HuH-7 (cell line): Measurements from ENCODE around the gene GABRB3.

Experiments used
- DNase-seq: peaks from one replicate; pipeline ENCODE4 v3.0.0; 2011; ENCODE audit warnings: low spot score

The GABRB3 gene

DNA sequence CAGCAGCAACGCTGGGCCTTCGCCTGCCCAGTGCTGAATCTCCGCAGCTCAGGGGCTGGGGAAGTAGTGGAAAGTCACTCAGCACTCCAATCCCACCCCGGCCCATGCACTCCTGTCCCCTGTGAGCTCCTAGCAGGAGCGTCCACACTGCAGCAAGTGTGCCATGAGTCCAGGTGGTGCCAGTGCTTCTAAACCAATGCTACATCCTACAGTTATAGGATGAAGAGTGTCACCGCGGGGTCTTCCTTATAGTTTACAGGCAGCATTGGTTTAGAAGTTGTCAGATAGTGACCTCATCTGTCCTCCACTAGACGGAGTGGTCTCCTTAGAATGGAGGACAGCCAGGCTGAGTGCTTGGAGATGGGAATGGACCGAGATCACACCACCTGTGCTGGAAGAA is 221.4 kb downstream of the GABRB3 start:
- DNase-seq, result no peak

DNA sequence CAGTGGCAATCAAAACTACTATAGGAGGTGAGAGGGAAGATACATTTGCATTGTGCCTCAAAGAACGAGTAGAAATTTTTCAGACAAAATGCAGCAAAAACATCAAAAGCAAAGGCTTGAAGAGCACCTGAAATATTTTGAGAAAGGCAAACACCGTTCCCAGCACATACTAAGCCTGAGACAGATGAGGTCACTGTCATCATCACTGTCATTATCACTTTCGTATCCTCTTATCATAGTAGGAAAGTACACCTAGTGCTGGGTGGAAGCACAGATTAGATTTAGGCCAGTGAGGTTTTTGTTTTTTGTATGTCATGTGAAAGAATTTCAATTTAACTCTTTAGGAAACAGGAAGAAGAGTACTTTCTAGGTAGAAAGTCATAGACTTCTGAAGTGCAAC is 222.0 kb downstream of the GABRB3 start:
- no peak for DNase-seq

DNA sequence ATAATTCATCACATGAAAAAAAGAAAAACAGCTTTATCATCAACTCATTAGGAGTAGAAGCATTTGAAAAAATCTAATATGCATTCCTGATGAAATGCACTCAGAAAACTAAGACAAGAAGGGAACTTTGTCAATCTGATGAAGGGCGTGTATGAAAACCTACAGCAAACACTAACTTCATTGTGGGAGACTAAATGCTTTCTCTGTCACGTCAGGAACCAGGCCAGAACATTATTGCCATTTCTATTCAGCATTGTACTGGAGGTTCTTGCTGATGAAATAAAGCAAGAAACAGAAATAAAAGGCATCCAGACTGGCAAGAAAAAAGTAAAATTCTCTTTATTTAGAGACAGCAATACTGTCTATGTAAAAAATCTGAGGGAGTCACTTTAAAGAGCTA is 235.2 kb downstream of the GABRB3 start:
- DNase-seq, result no peak

DNA sequence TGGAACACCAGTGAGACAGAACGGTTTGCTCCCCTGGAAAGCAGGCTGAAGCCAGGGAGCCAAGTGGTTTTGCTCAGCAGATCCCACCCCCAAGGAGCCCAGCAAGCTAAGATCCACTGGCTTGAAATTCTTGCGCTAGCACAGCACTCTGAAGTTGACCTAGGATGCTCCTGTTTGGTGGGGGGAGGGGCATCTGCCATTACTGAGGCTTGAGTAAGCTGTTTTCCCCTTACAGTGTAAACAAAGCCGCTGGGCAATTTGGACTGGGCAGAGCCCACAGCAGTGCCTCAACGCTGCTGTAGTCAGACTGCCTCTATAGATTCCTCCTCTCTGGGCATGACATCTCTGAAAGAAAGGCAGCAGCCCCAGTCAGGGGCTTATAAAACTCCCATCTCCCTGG is 241.4 kb downstream of the GABRB3 start:
- no peak for DNase-seq

DNA sequence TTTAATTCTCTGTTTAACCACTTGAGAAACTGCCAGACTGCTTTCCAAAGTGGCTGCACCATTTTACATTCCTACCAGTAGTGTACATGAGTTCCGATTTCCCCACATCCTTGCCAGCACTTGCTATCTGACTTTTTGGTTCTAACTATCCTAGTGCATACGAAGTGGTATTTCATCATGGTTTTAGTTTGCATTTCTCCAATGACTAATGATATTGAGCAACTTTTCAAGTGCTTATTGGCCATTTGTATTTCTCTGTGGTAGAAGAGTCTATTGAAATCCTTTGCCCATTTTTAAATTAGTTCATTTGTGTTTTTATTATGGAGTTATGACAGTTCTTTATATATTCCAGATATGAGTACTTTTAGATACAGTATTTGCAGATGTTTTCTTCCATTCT is 247.8 kb downstream of the GABRB3 start:
- DNase-seq, result no peak

DNA sequence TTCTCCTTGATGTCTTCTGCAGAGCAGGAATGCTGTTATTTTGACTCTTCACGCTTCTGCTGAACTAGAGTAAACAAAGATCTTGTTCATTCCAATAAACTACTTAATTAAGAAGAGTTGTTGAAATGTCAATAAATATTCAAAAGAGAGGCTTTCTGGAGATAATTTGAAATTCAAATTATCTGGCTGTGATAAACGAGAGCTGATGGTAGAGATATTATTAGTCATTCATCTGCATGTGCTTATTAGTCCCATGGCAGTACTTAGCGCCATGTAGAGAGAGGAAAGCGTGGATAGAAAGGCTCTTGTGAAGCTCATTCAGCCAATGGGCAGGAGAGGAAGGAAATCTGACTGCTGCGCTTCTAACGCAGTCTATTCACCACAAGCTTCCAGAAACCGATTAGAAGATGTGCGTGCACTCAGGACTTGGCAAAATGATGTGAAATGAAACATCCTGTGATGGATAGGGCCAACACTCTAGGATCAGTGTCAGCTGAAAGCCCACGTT is 251.1 kb downstream of the GABRB3 start:
- no peak for DNase-seq

DNA sequence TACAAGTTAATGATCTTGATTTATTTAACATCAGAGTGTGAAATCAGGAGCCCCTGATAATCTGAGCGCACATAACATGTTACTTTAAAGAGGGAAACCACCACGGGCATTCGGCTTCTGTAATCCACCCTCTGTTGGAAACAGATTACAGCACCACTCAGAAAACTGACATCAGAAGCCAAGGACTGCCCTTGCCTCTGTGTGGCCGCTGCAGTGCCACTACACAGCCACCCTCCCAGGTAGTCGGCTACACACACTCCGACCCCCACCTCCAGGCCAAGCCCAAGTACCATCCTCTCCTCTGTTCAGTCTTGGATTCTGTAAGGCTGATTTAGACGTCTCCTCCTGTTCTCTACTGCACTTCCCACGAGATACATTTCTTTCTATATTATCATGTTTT is 251.7 kb downstream of the GABRB3 start:
- no peak for DNase-seq

DNA sequence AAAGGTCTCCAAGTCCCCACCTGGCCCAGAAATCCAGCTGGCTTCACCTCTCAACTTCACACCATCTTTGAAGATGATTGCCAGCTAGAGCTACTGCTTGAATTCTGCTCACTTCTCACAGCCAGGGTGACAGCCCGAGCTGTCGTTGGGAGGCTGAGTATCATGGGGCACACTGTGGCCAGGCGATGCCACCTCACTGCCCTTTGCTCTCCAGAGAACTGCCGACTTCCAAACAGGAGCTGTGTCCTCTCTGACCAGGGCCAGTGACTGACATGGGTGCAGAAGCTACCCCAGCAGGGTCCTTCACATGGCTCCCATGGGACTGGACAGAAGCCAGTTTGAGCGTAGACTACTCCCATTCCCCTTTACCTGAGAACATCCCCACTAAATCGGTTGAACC is 254.0 kb downstream of the GABRB3 start:
- DNase-seq, result no peak

DNA sequence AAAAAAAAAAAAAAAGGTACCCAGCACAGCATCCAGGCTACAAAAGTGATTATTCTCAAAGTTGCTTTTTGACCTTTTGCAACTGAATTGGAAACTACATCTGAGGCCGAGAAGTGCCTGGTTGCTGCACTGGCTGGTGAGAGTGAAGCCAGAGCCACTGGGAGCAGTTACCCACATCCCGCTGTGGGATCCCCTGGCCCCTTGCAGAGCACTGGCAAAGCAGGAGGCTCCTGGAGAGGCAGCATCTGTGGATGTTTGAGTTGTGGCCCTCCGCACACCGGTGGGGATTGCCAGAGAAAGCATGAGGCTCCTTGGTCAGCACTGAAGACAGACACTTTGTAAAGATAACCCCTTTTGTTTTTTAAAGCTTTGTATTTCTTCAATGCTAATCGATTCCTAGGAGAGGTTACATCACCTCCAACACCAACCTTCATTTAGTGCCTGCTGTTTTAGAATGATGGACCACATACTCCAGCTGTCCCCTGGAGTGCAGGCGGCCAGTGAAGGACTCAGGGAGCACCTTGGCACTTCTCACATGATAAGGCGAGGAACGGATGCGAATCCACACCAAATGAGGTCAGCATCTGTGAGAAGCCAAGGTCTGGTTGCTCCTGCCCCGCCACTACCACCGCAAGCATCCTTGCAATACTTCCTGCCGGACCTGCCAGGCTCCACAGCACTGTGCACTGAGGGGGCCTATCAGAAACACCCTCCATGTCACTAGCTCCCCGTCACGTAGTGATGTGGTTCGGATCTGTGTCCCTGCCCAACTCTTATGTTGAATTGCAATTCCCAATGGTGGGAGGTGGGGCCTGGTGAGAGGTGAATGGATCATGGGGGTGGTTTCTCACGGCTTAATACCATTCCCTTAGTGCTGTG is 256.5 kb downstream of the GABRB3 start:
- DNase-seq, result no peak

DNA sequence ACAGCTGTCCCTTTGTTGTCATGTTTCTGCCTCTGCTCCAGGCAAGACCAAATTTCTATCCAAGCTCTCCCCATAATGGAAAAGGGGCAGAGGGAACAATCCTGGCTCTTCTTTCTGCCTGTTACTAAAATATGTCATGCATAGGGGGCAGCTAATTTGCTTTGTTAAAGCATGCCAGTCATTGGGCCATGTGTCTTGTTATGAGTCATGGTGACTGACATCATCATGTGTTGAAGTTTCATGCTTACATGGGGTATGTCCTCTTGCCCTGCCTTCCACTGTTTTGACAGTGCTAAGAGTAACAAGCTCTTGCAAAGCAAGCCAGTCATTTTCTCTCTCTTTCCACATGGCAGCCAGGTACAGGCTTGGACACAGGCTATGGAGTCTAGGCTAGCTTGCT is 268.9 kb downstream of the GABRB3 start:
- no peak for DNase-seq
